CD14-positive monocyte (primary cell): ENCODE measurements around the gene STARD13. TPM values are rescaled to one million over a fixed set of nuclear protein-coding genes. Genes with fewer than 3 reads are reported as not detected.
A peak's percentile ranks its signal among the peaks of the same experiment; 100 is the strongest.

Experiments
- DNase-seq, 3 donors: peaks; one replicate each; pipeline ENCODE4 v3.0.0-alpha.2; 2011 to 2022
- H2AFZ ChIP-seq: 2 replicates; pipeline ENCODE4 v1.6.0; 2012; ENCODE audit warnings: mild to moderate bottlenecking, low read depth, low read length, inconsistent platforms; ENCODE audit not compliant: insufficient read depth, poor library complexity, severe bottlenecking
- H3K27ac ChIP-seq, 2 donors: 1 replicate in 1 of 2; 2 replicates in 1 of 2; pipeline ENCODE4 v1.5.1; 2012 to 2013; ENCODE audit warnings: low read length in 2 of 2, control low read depth in 1 of 2, inconsistent platforms in 1 of 2, low read depth in 1 of 2, mild to moderate bottlenecking in 1 of 2
- H3K27me3 ChIP-seq, 2 donors: one replicate each; pipeline versions ENCODE4 v1.6.0 to v1.6.1; 2011 to 2013; ENCODE audit warnings: low read length in 2 of 2; ENCODE audit not compliant: control insufficient read depth in 2 of 2, insufficient read depth in 2 of 2
- H3K36me3 ChIP-seq, 2 donors: replicated peaks in 1 of 2; 1 replicate in 1 of 2; 2 replicates in 1 of 2; pipeline versions ENCODE4 v1.5.1 to v1.6.1; 2012 to 2013; ENCODE audit warnings: low read length in 2 of 2, control low read depth in 1 of 2, inconsistent platforms in 1 of 2, mild to moderate bottlenecking in 1 of 2; ENCODE audit not compliant: insufficient read depth in 2 of 2, control insufficient read depth in 1 of 2
- H3K4me1 ChIP-seq, 2 donors: 1 replicate in 1 of 2; 2 replicates in 1 of 2; pipeline versions ENCODE4 v1.5.1 to v1.6.1; 2012 to 2013; ENCODE audit warnings: low read length in 2 of 2, control low read depth in 1 of 2, inconsistent platforms in 1 of 2, mild to moderate bottlenecking in 1 of 2, moderate library complexity in 1 of 2; ENCODE audit not compliant: insufficient read depth in 2 of 2, control insufficient read depth in 1 of 2
- H3K4me2 ChIP-seq: replicated peaks from 2 replicates; pipeline ENCODE3; 2012; ENCODE audit warnings: low read length, moderate library complexity, mild to moderate bottlenecking; ENCODE audit not compliant: poor library complexity, severe bottlenecking; ENCODE audit errors: extremely low read depth
- H3K4me3 ChIP-seq, 3 experiments: fragments of 200-600 bp in 1 of 3; sonication (generic) in 1 of 3; replicated peaks in 1 of 3; 1 replicate in 2 of 3; 2 replicates in 1 of 3; pipeline ENCODE4 v1.5.1; 2011 to 2013; ENCODE audit warnings: low read length in 3 of 3, mild to moderate bottlenecking in 3 of 3, control low read depth in 2 of 3, low read depth in 2 of 3, inconsistent platforms in 1 of 3, moderate library complexity in 1 of 3
- H3K79me2 ChIP-seq: 2 replicates; pipeline ENCODE4 v1.6.0; 2012; ENCODE audit warnings: mild to moderate bottlenecking, control low read depth, inconsistent platforms, low read length, moderate library complexity; ENCODE audit not compliant: insufficient read depth
- H3K9ac ChIP-seq: 2 replicates; pipeline ENCODE4 v1.6.0; 2017; ENCODE audit warnings: low read length, mild to moderate bottlenecking; ENCODE audit not compliant: insufficient read depth, poor library complexity, severe bottlenecking
- H3K9me3 ChIP-seq, 2 donors: replicated peaks in 1 of 2; 1 replicate in 1 of 2; 2 replicates in 1 of 2; pipeline versions ENCODE4 v1.5.1 to v1.6.1; 2012 to 2013; ENCODE audit warnings: low read length in 2 of 2, control low read depth in 1 of 2; ENCODE audit not compliant: control insufficient read depth in 1 of 2, insufficient read depth in 1 of 2
- H4K20me1 ChIP-seq: 2 replicates; pipeline ENCODE4 v1.6.0; 2012; ENCODE audit warnings: mild to moderate bottlenecking, low read length, control low read depth, moderate library complexity; ENCODE audit not compliant: insufficient read depth
- H3K27ac Mint-ChIP-seq, 7 donors: one replicate each; pipeline ENCODE4 v1.8.0; 2020; ENCODE audit warnings: mild to moderate bottlenecking in 7 of 7, mixed read lengths in 7 of 7, moderate library complexity in 6 of 7, inconsistent platforms in 2 of 7
- H3K27me3 Mint-ChIP-seq, 3 donors: one replicate each; pipeline ENCODE4 v1.8.0; 2021 to 2022; ENCODE audit warnings: low read depth in 3 of 3, mild to moderate bottlenecking in 3 of 3, mixed read lengths in 3 of 3, moderate library complexity in 3 of 3, inconsistent platforms in 1 of 3
- H3K36me3 Mint-ChIP-seq, 2 donors: one replicate each; pipeline ENCODE4 v1.8.0; 2020; ENCODE audit warnings: mixed read lengths in 2 of 2, inconsistent platforms in 1 of 2, mild to moderate bottlenecking in 1 of 2
- H3K4me1 Mint-ChIP-seq: one replicate; pipeline ENCODE4 v1.8.0; 2020; ENCODE audit warnings: mild to moderate bottlenecking, mixed read lengths
- H3K4me3 Mint-ChIP-seq, 2 donors: one replicate each; pipeline ENCODE4 v1.8.0; 2020; ENCODE audit warnings: mild to moderate bottlenecking in 2 of 2, mixed read lengths in 2 of 2, moderate library complexity in 1 of 2
- H3K9me3 Mint-ChIP-seq, 7 donors: one replicate each; pipeline ENCODE4 v1.8.0; 2020 to 2022; ENCODE audit warnings: mixed read lengths in 7 of 7, mild to moderate bottlenecking in 6 of 7, moderate library complexity in 6 of 7, inconsistent platforms in 2 of 7
- WGBS: methylation state at CpG from one replicate; pipeline ENCODE4 v1.1.5; 2013; ENCODE audit warnings: missing lambda C conversion rate; ENCODE audit not compliant: insufficient coverage; 5-methylcytosine and 5-hydroxymethylcytosine counted together
- intact Hi-C, 2 donors: fragments of 100-400 bp; cut with micrococcal nuclease; formaldehyde crosslinking; loops; one replicate each; pipeline versions ENCODE4 v1.15.0 to v1.15.1; 2023
- polyA plus RNA-seq, 3 donors: library from polyadenylated mRNA; depleted of rRNA in 1 of 3; unstranded in 2 of 3; stranded (reverse) in 1 of 3; fragments of 300-500 nt in 2 of 3; fragments of >200 nt in 1 of 3; fragmentation: Illumina TruSeq in 2 of 3; gene quantifications; 1 replicate in 2 of 3; 2 replicates in 1 of 3; pipeline ENCODE4 v1.2.3, GENCODE V29; 2012 to 2021
- TF ChIP-seq, protein P1 (sequence below): fragments of 200-600 bp; IDR thresholded peaks from one replicate; pipeline ENCODE4 v1.8.0; 2022; ENCODE audit warnings: antibody characterized with exemption, mild to moderate bottlenecking

Gene STARD13
- polyA plus RNA-seq, 3 donors = 0.37 to 0.69 (median 0.60) TPM

DNA sequence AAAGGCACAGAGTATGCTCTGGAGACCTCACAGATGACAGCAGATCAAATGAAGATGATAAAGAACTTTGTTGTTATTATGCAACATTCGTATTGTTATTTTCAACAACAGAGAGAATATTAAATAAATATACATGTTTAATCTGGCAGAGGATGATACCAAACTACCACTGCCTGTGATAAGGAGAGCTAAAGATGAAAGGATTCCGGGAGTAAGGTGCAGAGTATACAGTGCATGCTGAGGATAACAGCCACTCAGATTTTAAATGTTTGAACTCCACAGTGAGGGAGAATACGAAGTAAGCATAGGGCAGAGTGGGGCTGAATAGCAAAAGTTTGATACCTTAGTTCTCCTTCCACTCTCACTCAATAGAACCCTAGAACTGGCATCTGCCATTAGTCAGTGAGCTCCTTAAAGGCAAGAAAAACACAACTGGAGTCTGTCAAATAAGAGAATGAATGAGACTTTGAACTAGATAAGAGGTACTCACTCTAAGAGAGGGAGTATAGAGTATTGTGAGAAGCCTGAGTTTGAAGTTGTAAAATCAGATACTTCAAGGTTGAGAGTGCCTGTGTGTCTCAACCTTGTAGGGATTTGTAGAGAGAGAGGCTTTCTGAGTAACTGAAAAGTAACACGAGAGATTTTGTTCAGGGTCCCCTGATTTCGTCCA, 78.5 kb downstream of the STARD13 start:
- Histone ChIP-seq H3K4me3 (no peak overlapping the region), H2AFZ (peak overlapping the region; percentile 54), H3K79me2 (no peaks in the 10 kb centered on the region), H3K9me3 (no peaks in the 10 kb centered on the region), H3K4me1 (peaks cover 7 to 8% of the 10 kb centered on the region in 2 donors), H3K27ac (no peak overlapping the region), H3K36me3 (no peaks in the 10 kb centered on the region), H4K20me1 (no peaks in the 10 kb centered on the region), H3K27me3 (no peaks in the 10 kb centered on the region), H3K4me2 (peak overlapping the region; percentile 17), H3K9ac (no peak overlapping the region)
- WGBS = no CpG with 5 or more reads among the region's 5 CpGs
- intact Hi-C loops = no loop called here
- TF ChIP-seq, protein P1, sequence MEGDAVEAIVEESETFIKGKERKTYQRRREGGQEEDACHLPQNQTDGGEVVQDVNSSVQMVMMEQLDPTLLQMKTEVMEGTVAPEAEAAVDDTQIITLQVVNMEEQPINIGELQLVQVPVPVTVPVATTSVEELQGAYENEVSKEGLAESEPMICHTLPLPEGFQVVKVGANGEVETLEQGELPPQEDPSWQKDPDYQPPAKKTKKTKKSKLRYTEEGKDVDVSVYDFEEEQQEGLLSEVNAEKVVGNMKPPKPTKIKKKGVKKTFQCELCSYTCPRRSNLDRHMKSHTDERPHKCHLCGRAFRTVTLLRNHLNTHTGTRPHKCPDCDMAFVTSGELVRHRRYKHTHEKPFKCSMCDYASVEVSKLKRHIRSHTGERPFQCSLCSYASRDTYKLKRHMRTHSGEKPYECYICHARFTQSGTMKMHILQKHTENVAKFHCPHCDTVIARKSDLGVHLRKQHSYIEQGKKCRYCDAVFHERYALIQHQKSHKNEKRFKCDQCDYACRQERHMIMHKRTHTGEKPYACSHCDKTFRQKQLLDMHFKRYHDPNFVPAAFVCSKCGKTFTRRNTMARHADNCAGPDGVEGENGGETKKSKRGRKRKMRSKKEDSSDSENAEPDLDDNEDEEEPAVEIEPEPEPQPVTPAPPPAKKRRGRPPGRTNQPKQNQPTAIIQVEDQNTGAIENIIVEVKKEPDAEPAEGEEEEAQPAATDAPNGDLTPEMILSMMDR = no peak
- Mint-ChIP-seq H3K4me1 (peaks cover 40% of the 10 kb centered on the region), H3K4me3 (peak overlapping the region; percentile 25 to 74), H3K27ac (peak overlapping the region in 5 of 7 donors; percentile 21 to 76 (median 25)), H3K36me3 (no peaks in the 10 kb centered on the region), H3K27me3 (peaks cover 0 to 5% (median 3%) of the 10 kb centered on the region in 3 donors), H3K9me3 (peaks cover 0 to 5% (median 0%) of the 10 kb centered on the region in 7 donors)
- no peak for DNase-seq

GRCh38 chr13:33206425-33206824, 79.1 kb downstream of the STARD13 start:
- H3K36me3 Mint-ChIP-seq = no peaks in the 10 kb centered on the region
- no peaks in the 10 kb centered on the region for H3K79me2 ChIP-seq
- no peak overlapping the region for H3K27ac Mint-ChIP-seq
- DNase-seq = no peak
- peaks cover 0 to 5% (median 0%) of the 10 kb centered on the region in 7 donors for H3K9me3 Mint-ChIP-seq
- no peaks in the 10 kb centered on the region for H3K27me3 ChIP-seq
- no peak overlapping the region for H3K4me3 Mint-ChIP-seq
- no peak overlapping the region for H3K4me2 ChIP-seq
- peak overlapping the region; percentile 46 for H2AFZ ChIP-seq
- H3K4me1 Mint-ChIP-seq = peaks cover 40% of the 10 kb centered on the region
- H3K9ac ChIP-seq = no peak overlapping the region
- no peaks in the 10 kb centered on the region for H4K20me1 ChIP-seq
- H3K4me3 ChIP-seq = no peak overlapping the region
- H3K36me3 ChIP-seq = no peaks in the 10 kb centered on the region
- peaks cover 0 to 5% (median 3%) of the 10 kb centered on the region in 3 donors for H3K27me3 Mint-ChIP-seq
- 94% methylated on average over 3 of the region's 3 CpGs for WGBS
- peaks cover 7 to 8% of the 10 kb centered on the region in 2 donors for H3K4me1 ChIP-seq
- no peak overlapping the region for H3K27ac ChIP-seq
- TF ChIP-seq, protein P1 = no peak
- intact Hi-C loops = no loop called here
- no peaks in the 10 kb centered on the region for H3K9me3 ChIP-seq
